ENCODE results near the gene COG1.

- TF ChIP-seq POLR2A (IDR thresholded peaks at IDR 0.05; ENCODE audit: low read depth, low read length): no peak
- TF ChIP-seq POLR2AphosphoS5 (IDR thresholded peaks at IDR 0.05; ENCODE audit: low read depth, low read length): no peak
- TF ChIP-seq TAF1 (IDR thresholded peaks at IDR 0.05; ENCODE audit: borderline replicate concordance, low read depth, low read length): no peak
Observed at GRCh38 chr17:73247726-73248125, 54.9 kb downstream of the COG1 start.

Data from GM12892 (cell line).